GM18861 (cell line): ENCODE results near the gene KRTAP29-1.

Experiments used
- ATAC-seq: cut with Tn5 transposase; IDR thresholded peaks from one replicate; pipeline ENCODE4 v1.9.1; 2021; ENCODE audit not compliant: unreplicated experiment

The KRTAP29-1 gene

GRCh38 chr17:41329279-41329948 is 26.8 kb upstream of the KRTAP29-1 start:
- no peak for ATAC-seq

DNA sequence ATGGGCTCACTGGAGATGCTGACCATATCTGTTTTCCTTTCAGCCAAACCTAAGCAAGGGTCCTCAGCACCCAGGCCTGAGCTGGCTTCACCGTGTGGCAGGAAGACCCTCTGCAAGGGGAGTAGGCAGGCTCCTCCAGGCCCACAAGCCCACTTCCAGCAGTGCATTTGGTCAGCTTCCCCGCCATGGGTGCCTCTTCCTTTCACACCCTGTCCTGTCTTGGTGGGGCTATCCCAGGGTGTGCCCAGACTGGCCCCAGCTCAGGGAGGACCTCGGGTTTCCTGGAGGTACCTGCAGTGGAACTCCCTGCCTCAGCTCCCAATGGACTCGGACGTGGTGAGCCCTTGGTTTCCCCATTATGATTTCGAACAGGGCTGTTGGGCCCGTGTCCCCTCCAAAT is 25.6 kb upstream of the KRTAP29-1 start:
- no peak for ATAC-seq

DNA sequence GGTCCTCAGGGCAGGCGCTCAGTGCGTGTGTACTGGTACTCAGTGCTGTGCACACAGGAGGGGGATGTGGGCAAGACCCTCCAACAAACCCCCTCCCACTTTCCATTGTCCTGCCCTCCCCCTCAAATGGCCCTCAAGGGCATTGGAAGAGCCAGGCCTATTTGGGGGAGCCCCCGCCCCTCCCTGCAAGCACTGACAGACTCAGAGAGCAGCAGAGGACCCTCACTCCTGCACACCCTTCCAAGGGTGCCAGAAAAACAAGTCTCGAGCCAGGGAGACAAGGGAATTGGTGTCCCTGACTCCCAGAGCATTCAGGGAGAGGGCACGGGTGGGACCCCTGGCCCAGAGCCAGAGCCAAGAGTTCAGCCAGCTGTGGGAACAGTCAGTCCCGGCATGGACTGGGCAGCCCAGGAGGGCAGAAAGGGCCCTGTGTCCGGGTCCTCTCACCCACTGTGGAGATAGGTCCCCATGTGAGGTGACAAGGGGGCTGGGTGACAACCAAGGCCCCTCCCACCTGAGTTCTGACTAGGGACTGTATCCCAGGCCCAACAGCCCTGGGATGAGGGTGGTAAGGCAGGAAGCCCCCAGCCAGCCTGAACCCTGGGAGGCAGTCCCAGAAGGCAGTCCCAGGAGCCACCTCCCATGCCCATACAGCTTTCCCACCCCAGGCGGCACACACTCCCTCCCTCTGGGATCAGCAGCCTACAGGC is 24.9 kb upstream of the KRTAP29-1 start:
- no peak for ATAC-seq

DNA sequence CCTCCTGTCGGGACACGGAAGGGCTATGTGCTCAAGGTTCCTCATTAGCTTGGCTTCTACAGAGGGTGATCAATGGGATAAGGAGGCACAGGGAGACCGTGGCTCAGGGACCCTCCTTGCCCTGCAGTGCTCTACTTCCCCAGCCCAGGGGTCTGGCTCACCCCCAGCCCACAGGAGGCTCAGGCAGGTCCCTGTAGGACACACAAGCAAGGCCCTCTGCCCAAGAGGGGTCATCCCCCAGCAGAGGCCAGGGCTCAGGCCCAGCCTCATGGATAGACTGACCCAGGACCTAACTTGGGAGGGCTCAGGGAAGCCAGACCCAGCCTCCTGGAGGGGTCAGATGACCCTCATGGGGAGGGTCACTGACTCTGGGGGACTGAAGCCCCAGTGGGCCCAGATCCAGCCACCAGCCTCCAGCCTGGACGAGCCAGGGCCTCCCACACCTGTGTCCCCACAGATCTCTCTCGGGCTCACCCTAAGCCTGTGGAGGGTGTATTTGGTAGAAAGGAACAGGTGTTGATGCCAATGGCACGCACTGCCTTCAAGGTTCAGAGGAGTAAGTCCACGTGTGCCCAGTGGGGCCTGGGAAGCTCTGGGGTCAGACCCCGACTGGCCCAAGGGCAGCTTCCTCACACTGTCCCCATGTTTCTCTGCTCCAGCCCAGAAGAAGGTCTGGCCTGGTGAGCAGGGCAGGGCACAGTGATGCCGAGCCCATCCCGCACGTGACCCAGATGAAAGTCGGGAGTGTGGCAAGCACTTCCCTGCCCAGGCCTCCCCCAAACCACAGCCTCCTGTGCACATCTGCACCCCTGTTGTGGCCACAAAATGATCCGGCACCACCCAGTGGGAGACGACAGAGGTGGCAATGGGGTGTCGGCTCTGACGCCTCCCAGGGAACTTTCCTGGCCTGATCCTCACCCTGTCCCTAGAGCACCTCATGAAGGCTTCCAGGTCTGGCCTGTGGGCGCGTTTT is 23.8 kb upstream of the KRTAP29-1 start:
- no peak for ATAC-seq

DNA sequence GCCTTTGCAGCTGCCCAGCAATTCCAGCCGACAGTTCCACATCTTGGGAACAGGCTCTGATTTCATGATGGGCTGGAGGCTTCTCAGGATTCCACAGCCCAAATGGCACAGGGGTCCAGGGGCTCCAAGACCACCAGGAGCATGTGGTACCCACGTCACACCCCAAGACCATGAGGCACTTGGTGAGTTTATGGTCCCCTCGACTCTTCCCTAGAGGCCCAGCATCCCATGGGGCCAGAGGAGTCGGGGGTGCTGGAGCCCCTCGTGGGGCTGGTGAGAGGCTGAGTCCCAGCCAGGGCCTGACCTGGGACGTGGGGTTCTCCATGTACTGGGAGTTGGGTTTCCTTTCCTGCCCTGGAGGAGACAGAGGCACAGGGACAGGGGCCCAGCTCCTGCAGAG is 23.0 kb upstream of the KRTAP29-1 start:
- no peak for ATAC-seq

DNA sequence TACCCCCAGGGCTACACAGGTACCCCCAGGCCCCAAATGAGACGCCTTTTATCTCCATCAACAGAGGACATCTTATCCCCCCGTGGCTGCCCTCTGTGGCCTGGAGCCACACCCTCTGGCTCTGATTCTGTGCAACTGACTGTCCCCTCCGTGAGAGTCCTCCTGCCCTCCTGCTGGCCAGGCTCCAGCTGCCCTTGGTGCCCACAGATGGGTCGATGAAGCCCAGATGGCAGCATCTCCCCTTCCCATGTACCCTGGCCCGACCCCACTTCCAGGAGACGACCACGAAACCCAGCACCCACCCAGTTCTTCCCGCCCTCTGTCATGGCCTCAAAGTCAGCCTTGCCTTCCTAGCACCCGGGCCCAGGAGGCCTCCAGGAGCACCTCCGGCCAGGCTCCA is 22.5 kb upstream of the KRTAP29-1 start:
- ATAC-seq = no peak

DNA sequence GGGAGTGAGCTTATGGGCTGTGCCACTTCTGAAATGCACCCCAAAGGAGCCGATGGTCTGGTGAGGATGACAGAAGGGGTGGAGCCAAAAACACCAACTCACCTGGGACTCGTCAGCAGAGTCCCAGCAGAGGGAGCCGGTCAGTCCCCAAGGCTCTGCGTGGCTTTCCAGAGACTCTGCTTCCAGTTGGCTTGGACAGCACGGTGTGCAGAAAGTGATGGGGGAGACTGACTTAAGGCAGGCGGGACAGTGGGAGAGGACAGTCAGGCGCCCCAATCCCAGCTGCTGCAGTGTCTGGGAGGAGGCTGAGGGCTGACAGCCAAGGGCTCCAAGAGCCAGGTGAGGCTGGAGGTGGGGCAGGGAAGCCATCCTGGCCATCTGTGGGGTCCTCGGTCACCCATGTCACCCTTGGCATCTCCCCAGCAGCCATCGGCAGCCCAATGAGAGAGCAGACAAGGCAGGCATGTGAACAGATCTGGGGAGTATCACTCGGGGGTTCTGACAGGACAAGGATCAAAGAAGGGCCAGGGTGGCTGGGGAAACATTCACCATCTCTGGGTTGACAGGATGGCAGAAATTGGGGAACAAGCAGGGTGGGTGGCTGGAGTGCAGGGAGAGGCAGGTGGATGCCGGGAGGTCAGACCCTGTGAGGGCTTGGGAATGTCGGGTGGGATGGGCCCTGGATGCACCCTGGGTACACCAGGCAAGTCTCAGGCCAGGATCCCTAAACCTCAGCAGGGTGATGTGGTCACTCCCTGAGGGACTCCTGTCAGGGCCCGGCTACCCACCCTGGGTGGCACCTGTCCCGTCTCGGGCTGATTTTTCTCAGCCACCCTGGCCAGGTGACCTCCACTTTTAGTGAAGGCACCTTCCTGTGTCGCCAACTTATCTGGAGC is 21.8 kb upstream of the KRTAP29-1 start:
- no peak for ATAC-seq

GRCh38 chr17:41322903-41323895 is 20.5 kb upstream of the KRTAP29-1 start:
- ATAC-seq = no peak

- ATAC-seq = no peak
These were observed 19.6 kb upstream of the KRTAP29-1 start for GRCh38 chr17:41322094-41322902.

GRCh38 chr17:41318231-41318630 is 15.6 kb upstream of the KRTAP29-1 start:
- ATAC-seq = no peak

DNA sequence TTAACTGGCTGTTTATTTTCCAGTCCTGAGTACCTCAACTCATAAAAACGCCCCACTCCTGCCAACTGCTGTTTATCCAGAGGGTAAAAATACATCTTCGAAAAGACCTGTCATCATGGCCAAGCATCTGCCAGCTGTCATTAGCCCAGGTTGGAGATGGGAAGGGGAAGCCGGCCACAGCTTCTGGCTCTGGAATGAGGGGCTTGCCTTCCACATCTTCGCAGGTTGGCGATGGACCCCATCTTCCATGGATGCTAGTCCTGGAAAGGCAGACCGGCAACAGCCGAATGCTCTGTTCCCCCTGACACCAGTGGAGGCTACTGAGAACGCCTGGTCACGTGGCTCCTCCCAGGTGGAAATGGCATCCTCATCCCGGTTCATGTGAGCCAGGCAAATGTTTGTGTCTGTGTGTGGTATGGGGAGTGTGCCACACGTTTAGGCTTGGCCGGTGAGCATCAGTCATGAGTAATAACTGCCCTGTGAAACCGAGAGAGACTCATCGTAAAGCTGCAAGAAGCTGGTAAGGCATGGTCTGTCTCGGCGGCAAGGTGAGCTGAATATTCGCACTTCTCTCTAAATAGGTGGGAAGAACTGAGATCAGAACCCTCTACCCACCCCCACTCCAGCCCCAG is 13.3 kb upstream of the KRTAP29-1 start:
- ATAC-seq = no peak

DNA sequence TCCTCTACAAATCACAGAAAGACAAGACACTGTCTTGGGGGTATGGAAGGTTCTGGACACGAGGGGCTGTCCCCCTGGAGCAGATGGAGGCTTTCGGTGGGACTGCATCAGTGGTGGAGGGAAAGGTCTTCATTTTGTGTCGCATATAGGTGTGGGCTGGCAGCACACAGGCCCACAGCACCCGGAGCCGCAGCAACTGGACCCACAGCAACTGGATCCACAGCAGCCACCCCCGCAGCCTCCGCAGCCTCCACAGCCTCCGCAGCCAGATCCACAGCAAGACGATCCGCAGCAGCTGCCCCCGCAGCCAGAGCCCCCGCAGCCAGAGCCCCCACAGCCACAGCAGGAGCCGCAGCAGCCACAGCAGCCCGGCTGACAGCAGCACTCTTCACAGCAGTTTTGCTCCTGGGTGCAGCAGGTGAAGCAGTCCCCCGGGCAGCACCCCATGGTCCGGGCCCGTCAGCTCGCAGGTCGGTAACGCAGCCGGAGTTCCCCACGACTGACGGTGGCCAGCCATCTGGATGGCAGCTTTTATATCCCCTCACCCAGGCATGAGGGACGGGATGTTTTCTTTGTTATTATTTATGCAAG is 12.6 kb upstream of the KRTAP29-1 start, which contains the start of gene KRTAP17-1:
Gene KRTAP17-1, minus strand, starts transcription at position 507 of the 591 bp plus-strand sequence. Its CDS starts 60 bp downstream, at position 447.
- no peak for ATAC-seq

DNA sequence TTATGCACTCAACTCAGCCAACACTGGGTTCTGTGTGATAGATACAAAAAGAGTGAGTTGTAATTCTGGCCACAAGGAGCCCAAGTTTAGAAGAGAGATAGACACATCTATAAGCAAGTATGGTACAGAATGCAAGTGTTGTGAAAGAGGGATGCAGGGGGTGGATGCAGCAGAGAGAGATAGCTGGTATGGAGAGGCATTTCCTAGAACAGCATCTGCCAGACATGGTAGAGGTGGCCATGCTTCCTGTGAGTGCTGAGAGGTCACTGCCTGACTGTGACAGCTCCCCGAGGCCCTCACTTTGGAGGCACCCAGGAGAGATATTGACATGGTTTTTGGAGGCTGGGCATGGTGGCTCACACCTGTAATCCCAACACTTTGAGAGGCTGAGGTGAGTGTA is 8.5 kb upstream of the KRTAP29-1 start:
- ATAC-seq = no peak

GRCh38 chr17:41308918-41309359 is 6.3 kb upstream of the KRTAP29-1 start, which contains the start of gene KRTAP16-1:
Gene KRTAP16-1, minus strand, starts transcription at chr17:41309309. Its CDS starts 56 bp downstream, at chr17:41309253.
- ATAC-seq = peak; percentile 22

- ATAC-seq = peak; percentile 43
These were observed 5.7 kb upstream of the KRTAP29-1 start for GRCh38 chr17:41308251-41308917.

DNA sequence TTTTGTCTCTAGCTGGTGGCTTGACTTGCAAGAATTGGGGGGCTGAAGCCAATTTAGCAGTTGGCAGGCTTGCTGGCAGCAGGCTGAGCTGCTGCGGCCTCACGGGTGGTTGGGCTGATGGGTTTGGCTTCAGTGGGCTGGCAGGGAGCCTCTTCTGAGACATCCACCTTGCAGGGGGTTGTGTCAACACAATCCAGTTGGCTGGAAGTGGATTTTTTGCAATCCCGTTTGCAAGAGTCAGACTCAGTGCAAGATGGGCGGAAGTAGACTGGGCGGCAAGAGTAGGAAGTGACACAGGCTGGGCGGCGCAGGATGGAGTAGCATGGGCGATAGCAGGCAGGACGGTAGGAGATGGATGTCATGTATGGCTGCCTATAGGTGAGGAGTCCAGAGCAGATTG is 5.0 kb upstream of the KRTAP29-1 start:
- no peak for ATAC-seq

DNA sequence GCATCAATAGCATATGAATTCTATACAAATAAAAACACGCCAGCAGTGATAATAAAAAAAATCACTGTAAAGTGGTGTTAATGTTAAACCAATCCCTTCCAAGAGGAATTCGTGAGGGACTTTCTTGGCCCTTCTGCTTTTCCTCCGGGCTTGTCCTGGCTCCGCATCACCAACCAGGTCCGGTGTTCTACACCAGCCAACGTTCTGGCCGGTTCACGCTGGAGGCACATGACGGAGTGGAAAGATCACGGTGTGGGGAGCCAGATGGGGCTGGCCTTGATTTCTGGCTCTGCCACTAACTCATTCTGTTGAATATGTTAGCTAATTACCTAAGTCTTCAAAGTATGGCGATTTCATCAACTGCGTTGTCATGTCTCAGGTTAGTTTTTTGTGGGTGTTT is 1.4 kb upstream of the KRTAP29-1 start:
- ATAC-seq = no peak
